ENCODE data around the gene GMPPB. TPM values are rescaled to one million over a fixed set of nuclear protein-coding genes. Genes with fewer than 3 reads are reported as not detected.

Gene GMPPB
- total RNA-seq, 1 experiment from 2014 or later: 88.1 TPM

GRCh38 chr3:49733551-49733950 is 9.8 kb upstream of the GMPPB start:
- no peaks in the 10 kb centered on the region for H3K27me3 Mint-ChIP-seq (ENCODE audit: insufficient read depth, unreplicated experiment)
- intact Hi-C loops (cut with micrococcal nuclease): no loop called here

GRCh38 chr3:49732597-49732996 is 8.8 kb upstream of the GMPPB start:
- no peak overlapping the region for H3K27ac Mint-ChIP-seq (ENCODE audit: low read depth, unreplicated experiment)
- no TSS peak for BruUV-seq (replicated peaks)
- no peak overlapping the region for H3K4me3 Mint-ChIP-seq (ENCODE audit: unreplicated experiment)
- ChIA-PET POLR2A (interaction anchor here (0.6 to 0.9 kb wide), 2 partner anchors 53 to 140 kb away, joined by 3 read pairs; no protein-coding TSS in a partner anchor), CTCF (interaction anchor here (0.6 kb wide), 1 partner anchor 41 kb away, joined by 4 read pairs; no protein-coding TSS in a partner anchor)
- intact Hi-C loops (cut with micrococcal nuclease): no loop called here
- H3K27me3 Mint-ChIP-seq (ENCODE audit: insufficient read depth, unreplicated experiment): no peaks in the 10 kb centered on the region
- H3K9me3 Mint-ChIP-seq (ENCODE audit: unreplicated experiment): no peaks in the 10 kb centered on the region
- TF ChIP-seq CTCF (IDR thresholded peaks at IDR 0.05; ENCODE audit: unreplicated experiment): no peak
- H3K36me3 Mint-ChIP-seq (ENCODE audit: insufficient read depth, unreplicated experiment): peaks cover 77% of the 10 kb centered on the region
- no peak for DNase-seq (ENCODE audit: unreplicated experiment)
- H3K4me1 Mint-ChIP-seq (ENCODE audit: insufficient read depth, unreplicated experiment): peaks cover 6% of the 10 kb centered on the region

More at GRCh38 chr3:49733551-49733950, 9.8 kb upstream of the GMPPB start:
- Mint-ChIP-seq H3K4me3 (ENCODE audit: unreplicated experiment) (no peak overlapping the region), H3K9me3 (ENCODE audit: unreplicated experiment) (no peaks in the 10 kb centered on the region), H3K4me1 (ENCODE audit: insufficient read depth, unreplicated experiment) (peaks cover 6% of the 10 kb centered on the region), H3K27ac (ENCODE audit: low read depth, unreplicated experiment) (no peak overlapping the region), H3K36me3 (ENCODE audit: insufficient read depth, unreplicated experiment) (peaks cover 77% of the 10 kb centered on the region)
- BruUV-seq (replicated peaks): no TSS peak
- TF ChIP-seq CTCF (IDR thresholded peaks at IDR 0.05; ENCODE audit: unreplicated experiment): no peak
- CTCF ChIA-PET: no interaction called here
- POLR2A ChIA-PET: no interaction called here
- DNase-seq (ENCODE audit: unreplicated experiment): no peak

- CTCF ChIA-PET: interaction anchor here (0.6 to 0.7 kb wide), 4 partner anchors 28 to 410 kb away, joined by 3 to 4 read pairs (median 3); no protein-coding TSS in a partner anchor
These were observed 6.3 kb upstream of the GMPPB start for GRCh38 chr3:49729966-49730609.

More at GRCh38 chr3:49729966-49730609, 6.3 kb upstream of the GMPPB start:
- no peak overlapping the region for H3K27ac Mint-ChIP-seq (ENCODE audit: low read depth, unreplicated experiment)
- no peaks in the 10 kb centered on the region for H3K27me3 Mint-ChIP-seq (ENCODE audit: insufficient read depth, unreplicated experiment)
- BruUV-seq (replicated peaks): no TSS peak
- H3K9me3 Mint-ChIP-seq (ENCODE audit: unreplicated experiment): no peaks in the 10 kb centered on the region
- TF ChIP-seq CTCF (IDR thresholded peaks at IDR 0.05; ENCODE audit: unreplicated experiment): no peak
- H3K4me3 Mint-ChIP-seq (ENCODE audit: unreplicated experiment): no peak overlapping the region
- intact Hi-C loops (cut with micrococcal nuclease): no loop called here
- peaks cover 69% of the 10 kb centered on the region for H3K36me3 Mint-ChIP-seq (ENCODE audit: insufficient read depth, unreplicated experiment)
- POLR2A ChIA-PET: interaction anchor here (0.6 to 2.0 kb wide), 2 partner anchors 15 to 202 kb away, joined by 3 to 8 read pairs; no protein-coding TSS in a partner anchor
- DNase-seq (ENCODE audit: unreplicated experiment): no peak
- H3K4me1 Mint-ChIP-seq (ENCODE audit: insufficient read depth, unreplicated experiment): peaks cover 6% of the 10 kb centered on the region

Data from MCF 10A (cell line).